Transverse colon (tissue), 4 donors: ENCODE measurements around the gene SETD1A. TPM values are rescaled to one million over a fixed set of nuclear protein-coding genes. Genes with fewer than 3 reads are reported as not detected.

Source experiments
- DNase-seq: peaks from one replicate; pipeline ENCODE4 v3.0.0-alpha.2; 2019
- H3K27ac ChIP-seq, 4 donors: fragments of 200-600 bp; sonication (generic); 2 replicates each; pipeline ENCODE4 v1.5.1; 2016 to 2018; ENCODE audit warnings: inconsistent platforms in 4 of 4
- H3K27me3 ChIP-seq: fragments of 200-600 bp; sonication (generic); 2 replicates; pipeline ENCODE4 v1.5.1; 2017; ENCODE audit warnings: inconsistent platforms
- H3K36me3 ChIP-seq, 4 donors: fragments of 200-600 bp; sonication (generic); 2 replicates each; pipeline ENCODE4 v1.5.1; 2017 to 2019; ENCODE audit warnings: inconsistent platforms in 4 of 4
- H3K4me1 ChIP-seq, 4 donors: fragments of 200-600 bp; sonication (generic); 2 replicates each; pipeline ENCODE4 v1.5.1; 2017 to 2020; ENCODE audit warnings: inconsistent platforms in 4 of 4
- H3K4me3 ChIP-seq, 4 donors: fragments of 200-600 bp; sonication (generic); 1 replicate in 1 of 4; 2 replicates in 3 of 4; pipeline versions ENCODE4 v1.5.1 to v1.6.1; 2017 to 2019; ENCODE audit warnings: inconsistent platforms in 4 of 4
- H3K9me3 ChIP-seq, 2 donors: fragments of 200-600 bp; sonication (generic); 2 replicates each; pipeline ENCODE4 v1.5.1; 2017 to 2019; ENCODE audit warnings: inconsistent platforms in 2 of 2
- CTCF ChIP-seq, 5 experiments: fragments of 200-600 bp in 3 of 5; fragments of 450-650 bp in 2 of 5; sonication (generic) in 3 of 5; IDR thresholded peaks; 1 replicate in 2 of 5; 2 replicates in 3 of 5; pipeline ENCODE4 v1.5.1; 2016 to 2017; ENCODE audit warnings: antibody characterized with exemption in 5 of 5, inconsistent platforms in 3 of 5, mild to moderate bottlenecking in 2 of 5, moderate library complexity in 1 of 5
- EP300 ChIP-seq: sonication (generic); formaldehyde crosslinking; IDR thresholded peaks from one replicate; pipeline ENCODE4 v1.6.1; 2017; ENCODE audit warnings: antibody characterized with exemption, low read depth
- POLR2A ChIP-seq: fragments of 450-650 bp; IDR thresholded peaks from one replicate; pipeline ENCODE4 v1.6.1; 2016; ENCODE audit warnings: antibody characterized with exemption, mild to moderate bottlenecking, moderate library complexity
- POLR2AphosphoS5 ChIP-seq, 3 donors: sonication (generic); formaldehyde crosslinking; IDR thresholded peaks; one replicate each; pipeline ENCODE4 v1.6.1; 2016; ENCODE audit warnings: antibody characterized with exemption in 3 of 3
- WGBS, 2 donors: methylation state at CpG; one replicate each; pipeline ENCODE4 v1.1.5; 2018; ENCODE audit warnings: low coverage in 1 of 2; 5-methylcytosine and 5-hydroxymethylcytosine counted together
- in situ Hi-C, 4 donors: fragments of 200-750 bp; cut with MboI; loops; one replicate each; pipeline versions ENCODE4 v1.15.0 to v1.15.1; 2017; ENCODE audit warnings: low sequenced_read_pairs in 3 of 4, low pct_ligation_motif_present in 1 of 4, low pct_unique_long_range_greater_than_20kb in 1 of 4
- intact Hi-C: fragments of 100-400 bp; cut with DNase I; formaldehyde crosslinking; loops from one replicate; pipeline ENCODE4 v1.15.1; 2023; ENCODE audit warnings: low total_unique reads
- total RNA-seq, 4 donors: library from RNA; depleted of rRNA; stranded (reverse); fragments of >200 nt; gene quantifications; one replicate each; pipeline ENCODE4 v1.1.0, GENCODE V29; 2016

The SETD1A gene
- total RNA-seq, 4 donors from 2014 or later: 5.3 to 37.0 (median 10.8) TPM

DNA sequence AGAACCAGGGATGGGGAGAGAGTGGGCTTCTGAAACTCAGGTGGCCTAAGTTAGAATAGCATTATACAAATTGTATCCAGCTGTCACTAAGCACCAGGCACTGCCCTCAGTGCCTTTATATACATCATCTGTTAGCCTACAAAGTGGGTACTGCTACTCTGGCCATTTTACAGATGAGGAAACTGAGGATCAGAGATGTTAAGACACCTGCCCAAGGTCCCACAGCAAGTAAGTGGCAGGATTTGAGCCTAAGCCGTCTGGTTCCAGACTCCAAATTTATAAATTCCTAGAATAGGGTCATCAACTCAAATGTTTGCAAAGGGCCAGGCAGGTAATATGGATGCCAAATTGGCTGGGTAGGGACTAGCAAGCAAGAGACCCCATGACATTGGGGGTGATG lies 6.4 kb upstream of the SETD1A start:
- DNase-seq: no peak
- Histone ChIP-seq H3K36me3 (no peaks in the 10 kb centered on the region), H3K4me1 (peaks cover 12 to 36% (median 23%) of the 10 kb centered on the region in 4 donors), H3K4me3 (no peak overlapping the region), H3K9me3 (no peaks in the 10 kb centered on the region), H3K27ac (peak overlapping the region; percentile 91 to 97 (median 94)), H3K27me3 (no peaks in the 10 kb centered on the region)
- in situ Hi-C loops: loop anchor here in 1 of 4 donors (25.0 kb wide), 1 partner anchor 761 kb away; a partner anchor contains a TSS
- TF ChIP-seq POLR2AphosphoS5 (IDR thresholded peaks at IDR 0.05): no peak
- TF ChIP-seq POLR2A: no peak
- TF ChIP-seq CTCF (IDR thresholded peaks at IDR 0.05): no peak
- TF ChIP-seq EP300: no peak
- intact Hi-C loops: loop anchor here (1.0 kb wide), 1 partner anchor 45 kb away; no protein-coding TSS in a partner anchor
- whole genome bisulfite sequencing, 2 donors: 74% methylated on average over 1 of the region's 1 CpG; no CpG with 5 or more reads in 1 of the 2 donors

- TF ChIP-seq POLR2AphosphoS5 (IDR thresholded peaks at IDR 0.05) (peak in 1 of 3 donors; percentile 34), EP300 (no peak), CTCF (IDR thresholded peaks at IDR 0.05) (no peak), POLR2A (no peak)
- Histone ChIP-seq H3K36me3 (no peaks in the 10 kb centered on the region), H3K9me3 (no peaks in the 10 kb centered on the region), H3K27me3 (no peaks in the 10 kb centered on the region), H3K4me3 (no peak overlapping the region), H3K4me1 (peaks cover 14 to 39% (median 25%) of the 10 kb centered on the region in 4 donors), H3K27ac (peak overlapping the region; percentile 91 to 97 (median 94))
- intact Hi-C loops: loop anchor here (1.0 kb wide), 1 partner anchor 45 kb away; no protein-coding TSS in a partner anchor
- peak; percentile 54 for DNase-seq
- 35 to 54% methylated on average over 2 to 3 of the region's 3 CpGs for WGBS, 2 donors
- in situ Hi-C loops: loop anchor here in 1 of 4 donors (25.0 kb wide), 1 partner anchor 761 kb away; a partner anchor contains a TSS
These were observed 5.8 kb upstream of the SETD1A start for GRCh38 chr16:30951750-30952149.

GRCh38 chr16:30953111-30953510 lies 4.4 kb upstream of the SETD1A start:
- Histone ChIP-seq H3K27ac (peak overlapping the region in 1 of 4 donors; percentile 97), H3K27me3 (no peaks in the 10 kb centered on the region), H3K36me3 (no peaks in the 10 kb centered on the region), H3K9me3 (no peaks in the 10 kb centered on the region), H3K4me1 (peaks cover 16 to 40% (median 27%) of the 10 kb centered on the region in 4 donors), H3K4me3 (no peak overlapping the region)
- in situ Hi-C loops (loop anchor here in 1 of 4 donors (25.0 kb wide), 1 partner anchor 759 kb away; a partner anchor contains a TSS), intact Hi-C loops (no loop called here)
- TF ChIP-seq POLR2A (no peak), POLR2AphosphoS5 (IDR thresholded peaks at IDR 0.05) (no peak), EP300 (no peak), CTCF (IDR thresholded peaks at IDR 0.05) (no peak)
- WGBS, 2 donors: 78% methylated on average over 9 of the region's 9 CpGs; no CpG with 5 or more reads in 1 of the 2 donors
- DNase-seq: no peak

GRCh38 chr16:30953511-30954124 lies 3.9 kb upstream of the SETD1A start:
- Histone ChIP-seq H3K9me3 (no peaks in the 10 kb centered on the region), H3K27me3 (no peaks in the 10 kb centered on the region), H3K4me3 (no peak overlapping the region), H3K36me3 (no peaks in the 10 kb centered on the region), H3K4me1 (peaks cover 18 to 39% (median 27%) of the 10 kb centered on the region in 4 donors), H3K27ac (peak overlapping the region in 2 of 4 donors; percentile 15 to 36)
- WGBS, 2 donors: 32% methylated on average over 12 of the region's 15 CpGs; no CpG with 5 or more reads in 1 of the 2 donors
- intact Hi-C loops (no loop called here), in situ Hi-C loops (loop anchor here in 1 of 4 donors (25.0 kb wide), 1 partner anchor 759 kb away; a partner anchor contains a TSS)
- peak; percentile 73 for DNase-seq
- TF ChIP-seq POLR2A: no peak
- TF ChIP-seq POLR2AphosphoS5 (IDR thresholded peaks at IDR 0.05): no peak
- TF ChIP-seq CTCF (IDR thresholded peaks at IDR 0.05): peak; percentile 62 to 68 (median 64)
- no peak for TF ChIP-seq EP300
